ENCODE results near the gene HOXC6.

GRCh38 chr12:53990311-53991076, 37.7 kb upstream of the HOXC6 start:
- TF ChIP-seq CTCF (IDR thresholded peaks at IDR 0.05; ENCODE audit: insufficient read depth, low read length) (no peak), GABPA (IDR thresholded peaks at IDR 0.05; ENCODE audit: low read depth) (no peak)
